SHP77 (cell line): ENCODE measurements around the gene TTLL8.

Experiments
- DNase-seq, 2 experiments: peaks; one replicate each; lab custom pipeline; 2025; lab: John Stamatoyannopoulos, UW

TTLL8 gene

DNA sequence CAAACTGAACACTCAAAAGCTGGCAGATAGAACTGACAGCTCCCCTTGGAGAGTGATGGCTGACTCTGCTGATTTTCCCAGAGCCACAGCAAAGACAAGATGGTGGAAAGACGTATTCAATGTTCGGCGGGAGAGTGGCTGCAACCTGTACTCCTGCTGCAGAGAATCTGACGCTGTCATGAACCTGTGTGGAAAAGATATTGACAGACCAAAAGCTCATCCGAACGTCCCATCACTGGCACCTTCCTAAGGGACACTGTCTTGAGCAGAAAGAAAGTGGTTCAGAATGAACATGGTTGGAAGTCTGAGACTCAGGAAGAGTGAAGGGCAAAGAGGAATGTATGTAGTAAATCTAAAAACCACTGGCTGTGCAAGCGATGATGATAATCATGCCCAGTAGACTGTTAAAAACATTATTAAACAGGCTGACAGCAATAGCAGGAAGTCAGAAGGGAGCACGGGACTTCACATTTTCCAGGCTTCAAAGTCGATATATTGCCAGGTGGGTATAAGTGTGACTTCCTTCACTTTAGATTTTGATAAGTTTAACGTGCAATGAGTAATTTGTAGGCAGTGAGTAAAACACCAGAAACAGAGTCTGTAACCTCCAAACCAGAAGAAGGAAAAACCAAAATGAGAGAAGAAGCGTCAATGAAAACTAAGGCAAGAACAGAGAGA is 39.4 kb downstream of the TTLL8 start:
- DNase-seq = no peak

DNA sequence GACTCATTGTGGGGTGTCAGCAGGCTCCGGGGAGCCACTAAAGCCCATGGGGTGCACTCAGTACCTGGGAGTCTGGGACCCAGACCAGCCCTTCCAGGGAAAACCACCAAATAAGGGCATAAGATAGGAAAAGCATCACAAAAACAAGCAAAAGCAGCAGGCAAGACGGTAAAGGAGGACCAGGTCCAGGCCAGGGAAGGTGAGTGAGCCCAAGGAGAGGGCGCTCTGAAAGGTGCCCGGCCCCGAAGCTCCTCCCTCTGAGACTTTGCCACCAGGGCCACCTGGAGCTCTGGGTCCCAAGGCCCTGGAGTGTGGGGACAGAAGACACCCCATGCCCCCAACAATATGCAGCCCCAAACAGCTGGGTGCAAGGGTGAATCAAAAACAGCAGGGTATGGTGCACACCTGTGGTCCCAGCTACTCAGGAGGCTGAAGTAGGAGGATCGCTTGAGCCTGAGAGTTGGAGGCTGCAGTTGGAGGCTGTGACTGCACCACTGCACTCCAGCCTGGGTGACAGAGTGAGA is 40.3 kb downstream of the TTLL8 start:
- DNase-seq = no peak

DNA sequence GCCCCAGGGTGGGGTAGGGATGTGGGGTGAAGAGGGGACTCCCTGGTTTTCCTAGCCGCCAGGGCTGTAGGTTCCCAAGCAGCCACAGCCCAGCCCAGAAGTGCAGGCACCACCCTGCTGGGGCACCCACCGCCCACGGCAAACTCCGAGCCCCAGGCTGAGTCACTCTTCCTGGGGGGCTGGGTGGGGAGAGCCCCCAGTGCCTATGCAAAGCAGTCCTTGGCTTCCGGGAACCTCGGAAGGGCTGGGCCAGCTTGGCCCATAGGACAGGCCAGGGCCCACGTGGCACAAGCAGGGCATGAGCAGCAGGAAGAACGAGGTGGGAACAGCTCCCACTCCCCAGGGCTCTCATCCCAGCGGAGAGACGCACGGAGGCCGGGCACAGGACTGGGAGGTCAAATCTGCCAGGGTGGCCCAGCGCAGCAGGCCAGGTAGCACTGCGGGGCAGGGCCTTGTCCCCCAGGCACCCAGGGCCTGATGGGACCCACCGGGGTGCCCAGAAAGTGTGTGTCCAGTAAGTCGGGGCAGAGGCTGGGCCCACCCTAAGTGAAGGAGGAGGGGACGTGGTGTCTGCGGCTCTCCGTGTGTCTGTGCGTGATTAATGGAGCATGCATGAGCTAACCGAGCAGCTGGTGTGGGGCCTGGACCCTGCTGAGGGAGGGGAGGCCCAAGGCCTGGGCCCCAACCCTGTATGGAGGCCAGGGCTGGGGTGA is 41.0 kb downstream of the TTLL8 start:
- DNase-seq = no peak

DNA sequence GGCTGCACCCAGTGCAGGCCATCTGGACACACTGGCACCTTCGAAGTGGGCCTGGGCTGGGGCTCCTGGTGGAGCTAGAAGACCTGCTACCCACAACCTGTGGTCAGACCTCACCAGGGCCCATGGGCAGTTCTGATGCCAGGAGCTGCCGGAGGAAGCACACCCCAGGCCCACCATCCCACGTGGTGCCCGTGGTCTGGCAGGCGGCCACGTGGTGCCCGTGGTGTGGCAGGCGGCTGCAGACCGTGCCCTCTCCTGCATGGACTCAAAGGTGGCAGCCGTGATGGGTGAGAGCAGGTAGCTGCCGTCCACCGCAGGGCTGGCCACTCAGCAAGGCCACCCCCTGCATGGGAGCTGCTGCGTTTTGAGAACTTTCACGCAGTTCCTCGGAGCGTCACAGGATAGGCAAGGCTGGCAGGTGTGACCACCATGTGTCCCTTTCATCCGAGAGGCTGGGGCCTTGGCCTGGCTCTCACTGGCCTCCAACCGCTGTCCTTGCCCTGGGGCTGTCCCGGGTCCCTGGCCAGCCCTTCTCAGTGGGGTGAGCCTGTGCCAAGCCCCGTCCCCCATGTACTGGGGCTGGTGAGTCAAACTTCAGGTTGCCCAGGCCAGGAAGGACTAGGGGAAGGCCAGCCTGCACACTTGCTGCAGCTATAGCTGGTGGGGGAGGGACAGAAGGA is 41.6 kb downstream of the TTLL8 start:
- no peak for DNase-seq

DNA sequence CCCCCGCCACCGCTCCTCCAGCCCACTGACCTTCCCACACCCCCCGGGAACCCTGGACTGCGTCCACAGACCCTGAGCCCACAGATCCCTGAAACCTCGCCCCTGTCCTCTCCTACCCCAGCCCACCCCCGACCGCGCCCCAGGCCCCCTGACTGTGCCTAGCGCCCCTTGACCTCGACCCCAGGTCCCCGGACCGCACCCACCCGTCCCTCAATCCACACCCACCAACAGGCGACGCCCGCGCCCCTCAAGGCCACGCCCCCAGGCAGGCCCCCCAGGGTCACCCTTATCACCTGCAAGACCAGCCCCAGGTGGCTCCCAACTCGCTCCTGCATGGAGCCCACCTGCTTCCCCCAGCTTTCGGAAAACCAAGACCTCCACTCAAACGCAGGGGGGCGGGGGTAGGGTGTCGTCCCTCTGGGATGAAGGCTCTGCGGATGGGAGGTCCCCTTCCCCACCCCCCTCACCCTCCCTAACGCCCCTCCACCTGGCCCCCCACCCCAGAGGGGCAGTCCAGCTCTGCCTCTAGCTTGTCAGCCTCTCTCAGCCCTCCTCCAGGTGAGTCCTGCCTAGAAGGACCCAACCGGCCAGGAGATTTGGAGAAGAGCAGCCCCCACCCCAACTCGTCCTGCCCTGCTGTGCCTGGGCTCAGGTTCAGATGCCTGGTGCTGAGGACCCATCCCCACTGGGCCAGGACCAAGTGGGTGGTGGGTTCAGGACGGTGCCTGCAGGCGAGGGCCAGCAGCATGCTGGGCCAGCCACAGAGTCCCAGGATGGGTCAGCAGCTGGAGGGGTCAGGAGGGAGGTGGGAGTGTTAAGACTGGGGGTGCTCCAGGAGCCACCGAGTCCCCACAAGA is 42.4 kb downstream of the TTLL8 start:
- DNase-seq = no peak

DNA sequence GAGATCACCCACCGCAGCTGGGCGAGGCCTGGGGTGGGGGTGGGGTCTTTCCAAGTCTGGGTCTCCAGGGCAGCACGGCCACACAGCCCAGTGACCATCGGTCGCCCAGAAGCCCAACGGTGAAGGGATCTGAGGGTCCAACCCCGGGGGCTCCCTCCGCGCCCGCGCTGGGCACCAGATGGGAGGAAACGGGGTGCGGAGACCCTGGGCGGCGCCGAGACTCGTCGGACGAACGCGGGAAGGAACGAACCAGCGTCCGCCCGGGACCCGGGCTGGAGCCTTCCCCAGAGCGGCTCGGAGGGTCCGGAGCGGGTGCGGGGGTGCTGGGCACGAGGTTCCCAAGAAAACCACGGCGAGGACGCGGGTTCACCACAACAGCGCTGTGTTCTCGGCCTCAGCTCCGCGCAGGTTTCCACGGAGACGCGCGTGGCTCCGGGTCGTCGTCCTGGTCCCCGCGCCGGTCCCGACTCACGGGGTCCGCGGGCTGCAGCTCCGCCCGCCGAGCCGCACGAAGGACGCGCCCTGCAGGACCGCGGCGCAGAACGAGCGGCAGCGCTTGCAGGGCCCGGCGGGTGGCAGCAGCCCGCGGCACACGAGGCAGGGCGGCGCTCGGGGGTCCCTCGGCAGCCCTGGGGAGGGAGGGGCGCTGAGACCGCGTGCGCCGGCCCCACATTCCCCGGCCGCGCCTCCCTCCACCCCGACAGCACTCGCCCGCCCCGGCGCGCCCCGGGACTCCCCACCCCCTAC is 43.3 kb downstream of the TTLL8 start:
- DNase-seq = no peak

DNA sequence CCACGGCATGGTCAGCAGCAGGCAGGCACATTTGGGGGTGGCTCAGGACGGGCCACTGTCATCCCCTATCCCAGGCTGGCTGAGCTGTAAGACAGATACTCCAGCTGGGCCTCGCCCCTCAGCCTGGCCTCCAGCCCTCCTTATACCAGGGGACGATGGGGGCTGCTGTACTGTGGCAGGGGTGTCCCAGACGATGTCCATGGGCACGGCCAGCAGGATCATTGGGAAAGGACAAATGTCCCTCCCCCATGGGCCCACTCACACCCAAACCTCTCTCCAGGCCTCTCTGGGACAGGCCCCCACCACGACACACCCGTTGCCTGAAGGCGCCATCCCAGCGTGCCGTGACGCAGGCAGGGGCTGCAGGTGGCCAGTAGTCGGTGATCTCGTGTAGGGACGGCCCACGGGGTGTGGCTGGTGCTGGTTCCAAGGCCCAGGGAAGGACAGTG is 44.0 kb downstream of the TTLL8 start:
- no peak for DNase-seq

DNA sequence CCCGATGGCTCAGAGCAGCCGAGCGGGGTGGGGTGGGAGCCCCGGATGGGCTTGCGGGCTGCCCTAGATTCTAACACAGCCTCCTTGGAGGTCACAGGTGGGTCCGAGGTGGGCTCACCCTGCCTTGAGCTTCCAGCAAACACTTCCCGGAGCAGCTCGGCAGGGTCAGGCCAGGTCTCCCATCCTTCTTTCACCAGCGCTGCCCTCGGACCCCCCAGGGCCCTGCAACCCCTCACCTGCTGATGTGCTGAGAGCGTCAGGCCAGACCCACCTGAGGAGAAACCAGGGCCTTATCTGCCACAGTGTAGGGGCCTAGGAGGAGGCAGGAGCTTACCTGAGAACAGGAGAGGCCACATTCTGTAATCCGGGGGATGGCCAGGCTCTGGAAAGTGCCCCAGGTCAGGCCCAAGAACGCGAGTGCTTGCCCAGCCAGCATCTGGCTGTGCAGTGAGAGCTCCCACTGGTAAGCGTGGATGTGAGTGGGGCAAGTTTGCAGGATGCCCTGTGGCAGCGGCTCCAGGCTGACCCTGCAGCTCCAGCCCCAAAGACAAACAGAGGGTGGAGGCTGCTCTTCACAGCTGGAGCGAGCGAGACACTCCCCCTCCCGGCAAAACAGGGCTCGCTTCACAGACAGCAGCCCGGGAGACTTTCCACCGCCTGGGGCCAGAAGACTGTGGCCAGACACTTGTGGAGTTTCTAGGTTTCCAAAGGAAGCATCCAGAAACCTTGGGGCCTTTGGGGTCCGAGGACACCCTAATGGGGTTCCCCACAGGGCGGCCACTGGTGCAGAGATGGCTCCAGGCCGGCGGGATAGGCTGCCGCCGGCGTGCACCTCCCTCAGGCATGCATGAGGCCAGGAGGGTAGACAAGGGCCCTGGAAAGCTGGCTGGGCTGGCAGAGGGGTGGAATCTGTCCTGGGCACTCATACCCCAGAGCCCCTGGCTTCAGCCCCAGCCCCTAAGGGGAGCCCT is 45.6 kb downstream of the TTLL8 start, which contains the start of gene IL17REL:
Gene IL17REL (minus strand): TSS at position 555 of the 971 bp plus-strand sequence. CDS start 119 bp downstream, at position 436.
- DNase-seq = peak in 1 of 2 experiments; percentile 32

DNA sequence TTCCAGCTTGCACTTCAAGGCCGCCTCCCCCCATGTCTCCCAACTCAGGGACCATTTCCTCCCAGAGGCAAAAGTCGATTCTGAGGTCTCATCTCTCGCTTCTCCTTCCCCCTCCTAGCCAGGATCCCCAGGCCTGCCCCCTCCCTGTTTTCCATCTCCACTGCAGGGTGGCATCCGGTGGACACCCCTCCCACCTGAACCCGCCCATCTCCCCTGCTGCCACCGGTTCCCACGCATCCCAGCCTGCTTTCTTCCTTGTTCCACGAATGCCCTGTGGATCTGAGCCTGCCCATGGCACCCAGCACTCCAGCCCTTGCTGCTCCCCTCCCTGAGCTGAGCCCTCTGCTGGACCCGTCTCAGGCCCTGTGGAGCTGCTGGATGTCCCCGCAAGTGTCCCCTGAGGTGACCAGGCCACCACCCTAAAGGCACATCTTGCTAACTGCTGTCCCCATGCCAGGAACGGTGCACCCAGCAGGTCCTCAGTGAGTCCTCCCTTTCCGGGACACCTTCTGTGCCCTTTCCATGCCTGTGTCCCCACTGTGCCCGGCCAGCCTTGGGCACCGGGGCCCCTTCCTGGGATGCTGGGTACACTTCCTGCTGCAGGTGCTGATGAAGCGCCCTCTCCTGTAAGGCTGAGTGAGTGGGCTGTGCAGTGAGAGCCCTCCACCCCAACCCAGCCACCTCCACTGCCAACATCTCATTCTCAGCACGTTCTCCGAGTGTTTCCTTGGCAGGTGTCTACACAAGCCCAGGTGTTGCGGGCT is 46.5 kb downstream of the TTLL8 start:
- DNase-seq = no peak

DNA sequence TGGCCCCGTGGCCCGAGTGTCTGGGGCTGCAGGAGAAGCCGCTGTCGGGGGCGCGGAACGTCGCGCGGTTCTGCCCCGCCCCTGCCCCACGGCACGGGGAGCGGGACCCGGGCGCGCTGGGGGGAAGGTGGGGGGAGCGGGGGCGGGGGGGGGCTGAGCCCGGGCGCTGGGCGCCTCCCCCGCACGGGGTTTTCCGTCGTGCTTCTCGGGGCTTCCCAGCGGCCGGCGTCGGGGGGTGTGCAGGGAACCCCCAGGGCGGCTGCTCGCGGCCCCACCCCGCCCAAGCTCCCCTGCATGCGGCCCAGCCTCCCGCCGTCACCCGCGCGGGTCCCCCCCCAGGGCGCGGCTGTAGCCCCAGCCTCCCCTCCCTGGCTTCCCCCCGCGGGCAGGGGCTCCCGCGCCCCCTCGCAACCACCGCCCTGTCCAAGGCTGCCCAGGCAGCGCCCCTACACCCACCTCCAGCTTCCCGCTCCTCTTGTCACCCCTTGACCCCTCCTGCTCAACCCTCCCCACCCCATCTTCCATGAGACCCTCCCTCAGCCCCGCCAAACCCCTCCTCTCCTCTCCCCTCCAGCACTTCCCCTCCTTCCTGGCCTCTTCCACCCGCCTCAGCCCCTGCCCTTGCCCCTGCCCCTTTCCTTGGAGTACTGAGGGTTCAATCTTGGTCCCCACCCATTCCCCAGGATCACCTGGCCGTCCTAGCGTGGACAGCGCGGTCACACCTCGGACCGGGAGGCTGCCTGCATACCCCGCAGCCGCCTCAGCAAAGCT is 47.2 kb downstream of the TTLL8 start:
- DNase-seq = no peak

DNA sequence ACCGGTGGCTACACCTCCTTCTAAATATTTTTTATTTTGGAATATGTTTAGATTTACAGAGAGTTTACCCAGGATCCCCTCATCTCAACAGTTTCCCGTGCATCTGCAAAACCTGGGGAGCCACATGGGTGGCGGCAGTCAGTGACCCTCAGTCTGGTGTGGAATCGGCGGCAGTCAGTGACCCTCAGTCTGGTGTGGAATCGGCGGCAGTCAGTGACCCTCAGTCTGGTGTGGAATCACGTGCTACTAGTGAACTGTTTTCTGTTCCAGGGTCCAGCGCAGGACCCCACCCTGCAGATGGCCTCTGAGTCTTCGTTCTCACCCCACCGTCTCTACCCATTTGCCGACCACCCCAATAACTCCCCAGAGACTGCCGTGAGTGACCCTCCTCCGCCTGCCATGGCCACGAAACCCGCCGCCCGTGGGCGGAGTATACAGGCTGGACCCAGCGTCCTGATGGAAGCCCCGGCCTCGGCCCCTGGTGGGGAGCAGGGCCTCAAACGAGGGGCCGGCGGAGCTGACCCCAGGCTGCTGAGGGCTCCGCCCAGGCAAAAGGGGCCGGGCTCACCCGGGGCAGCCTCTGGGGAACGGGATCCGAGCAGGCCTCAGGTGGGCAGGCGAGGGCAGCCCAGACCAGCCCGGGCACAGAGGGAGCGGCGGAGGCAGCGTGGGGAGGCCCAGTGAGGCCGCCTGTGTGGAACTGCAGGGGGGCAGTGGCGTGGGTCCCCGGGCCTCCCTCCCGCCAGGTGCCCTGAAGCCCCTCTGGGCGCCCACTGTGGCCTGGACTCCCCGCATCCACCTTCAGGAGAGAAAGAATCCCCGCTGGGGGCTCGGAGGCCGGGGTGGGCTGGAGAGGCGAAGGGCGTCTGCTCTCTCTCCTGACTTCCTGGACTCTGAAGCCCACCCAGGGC is 48.1 kb downstream of the TTLL8 start:
- no peak for DNase-seq

DNA sequence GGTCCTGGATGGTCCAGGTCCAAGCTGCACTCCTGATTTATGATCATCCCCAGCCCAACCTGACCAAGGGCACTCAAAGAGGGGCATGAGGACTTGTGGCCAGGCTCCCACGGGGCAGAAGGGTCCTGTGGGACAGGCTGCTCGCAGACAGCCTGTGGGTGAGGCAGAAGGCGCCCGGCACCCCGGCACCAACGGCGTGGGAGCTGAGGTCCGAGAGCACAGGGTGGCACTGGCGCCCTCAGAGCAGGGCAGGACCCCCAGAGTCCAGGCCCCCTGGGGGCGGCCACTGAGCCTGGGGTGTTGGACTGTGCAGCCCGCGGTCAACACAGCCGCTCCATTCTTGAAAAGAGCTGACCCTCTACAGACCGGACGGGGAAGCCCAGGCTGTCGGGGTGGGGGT is 48.8 kb downstream of the TTLL8 start:
- DNase-seq = no peak

DNA sequence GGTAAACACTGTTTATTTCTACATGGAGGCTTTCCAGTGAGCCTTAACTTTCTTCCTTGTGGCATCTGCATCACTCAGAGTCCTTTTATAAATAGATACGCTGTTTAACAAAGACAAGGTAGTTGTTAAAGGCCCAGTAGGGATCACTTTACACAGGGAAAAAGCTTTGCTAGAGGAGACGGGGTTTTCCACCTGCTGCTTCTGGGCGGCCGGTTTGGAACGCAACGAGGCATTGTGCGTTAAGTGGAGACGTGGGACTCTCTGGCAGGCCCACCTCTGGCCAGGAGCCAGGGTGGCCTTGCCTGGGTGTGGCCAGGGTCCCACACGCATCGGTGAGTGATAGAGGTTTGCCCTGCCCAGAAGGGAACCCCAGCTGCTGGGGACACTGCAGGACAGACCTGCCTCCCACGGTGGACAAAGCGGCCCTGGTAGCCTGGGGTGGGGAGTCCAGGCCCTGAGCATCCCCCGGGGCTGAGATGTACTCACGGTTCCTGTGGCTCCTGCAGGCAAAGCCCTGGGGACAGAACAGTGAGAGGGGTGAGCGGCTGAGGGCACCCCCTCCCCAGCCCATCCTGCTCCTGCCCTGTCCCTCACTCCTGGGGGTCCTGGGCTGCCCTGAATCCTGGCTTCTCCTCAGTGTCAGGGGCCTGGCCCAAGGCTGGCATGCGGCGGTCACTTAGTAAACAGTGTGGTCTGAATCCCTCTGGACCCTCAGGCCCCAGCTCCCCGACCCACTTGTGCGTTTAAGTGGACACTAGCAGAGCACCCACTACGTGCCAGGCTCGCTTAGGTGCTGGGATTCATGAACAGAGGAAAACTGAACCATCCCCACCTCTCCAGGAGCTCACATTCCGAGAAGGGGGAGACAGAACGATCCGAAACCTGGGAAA is 49.7 kb downstream of the TTLL8 start:
- peak; percentile 50 to 55 for DNase-seq

DNA sequence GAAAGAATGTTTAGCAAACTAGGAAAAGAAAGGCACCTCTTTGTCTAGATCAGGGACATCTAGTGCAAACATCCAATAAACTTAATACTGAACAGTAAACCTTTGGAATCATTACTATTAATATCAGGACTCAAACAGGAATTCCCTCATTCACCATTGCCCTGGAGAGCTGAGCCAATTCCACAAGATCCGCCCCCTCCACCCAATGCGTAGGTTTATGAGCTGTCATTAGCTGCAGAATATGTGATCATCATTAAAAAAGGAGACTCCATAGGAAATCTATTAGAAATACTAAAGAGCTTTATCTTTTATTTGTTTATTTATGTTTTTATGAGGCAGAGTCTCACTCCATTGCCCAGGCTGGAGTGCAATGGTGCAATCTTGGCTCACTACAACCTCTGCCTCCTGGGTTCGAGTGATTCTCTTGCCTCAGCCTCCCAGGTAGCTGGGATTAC is 51.0 kb downstream of the TTLL8 start:
- no peak for DNase-seq

DNA sequence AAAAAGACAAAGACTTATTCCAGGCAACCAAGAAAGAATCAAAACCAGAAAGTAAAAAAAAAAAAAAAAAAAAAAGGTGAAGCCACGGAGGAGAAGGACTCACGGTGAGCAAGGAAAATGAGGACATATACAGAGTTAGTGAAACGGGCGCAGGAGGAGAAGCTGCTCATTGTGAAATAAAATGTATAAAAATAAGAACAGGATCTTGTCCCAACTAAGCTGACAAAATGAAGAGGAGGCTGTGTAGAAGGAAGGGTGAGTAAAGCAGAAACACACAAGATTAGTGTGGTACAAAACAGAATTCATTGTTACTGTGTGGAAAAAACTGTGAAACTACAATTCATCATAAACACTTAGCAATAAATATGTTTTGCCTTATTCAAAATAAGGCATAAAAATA is 53.2 kb downstream of the TTLL8 start:
- DNase-seq = no peak

DNA sequence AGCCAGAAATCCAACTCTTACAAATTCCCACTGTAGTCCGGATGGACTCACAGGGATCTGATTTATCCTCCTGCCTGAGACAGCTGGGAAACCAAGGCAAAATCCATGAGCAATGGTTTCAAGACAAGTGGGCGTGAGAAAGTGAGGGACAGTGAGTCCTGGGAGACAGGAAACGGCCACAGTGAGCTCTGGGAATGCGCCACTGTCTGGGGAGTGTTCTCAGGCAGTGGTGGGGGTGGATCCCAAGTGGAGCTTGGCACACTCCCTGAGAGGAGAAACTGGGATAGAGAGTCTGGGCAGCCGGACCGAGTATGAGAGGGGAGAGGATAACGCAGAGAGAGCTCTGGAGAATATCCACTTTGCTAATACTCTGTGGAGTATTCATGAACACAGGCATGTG is 55.3 kb downstream of the TTLL8 start:
- no peak for DNase-seq
